Middle frontal gyrus (tissue), 1 donor: Measurements from ENCODE around the gene SH3GL2.
"Not testable (repeated sequence)": the region's sequence is repeated elsewhere in the genome, so short reads cannot be mapped to it uniquely, and the experiment has no call there.

Experiments
- DNase-seq: peaks from one replicate; pipeline ENCODE4 v3.0.0-alpha.2; 2015; ENCODE audit warnings: low spot score; ENCODE audit errors: extremely low spot score

Gene SH3GL2

DNA sequence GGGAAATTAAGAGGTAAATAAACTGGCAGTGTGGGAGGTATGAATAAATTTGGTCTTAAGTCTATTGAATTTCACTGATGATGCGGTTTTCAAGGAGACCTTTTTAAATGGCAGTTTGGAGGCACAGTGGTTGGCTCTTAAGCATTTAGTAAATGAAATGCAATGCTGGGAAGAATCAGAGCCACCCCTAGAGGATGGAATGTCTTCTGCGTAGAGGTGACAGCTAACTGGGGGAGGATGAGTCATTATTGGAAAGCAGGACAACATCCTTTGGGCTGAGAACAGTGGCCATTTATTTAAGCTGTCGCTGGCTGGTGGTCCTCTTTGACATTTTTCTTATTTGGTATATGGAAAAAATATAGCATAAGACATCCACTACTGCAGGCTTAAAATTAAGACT lies 163.2 kb downstream of the SH3GL2 start:
- no peak for DNase-seq

DNA sequence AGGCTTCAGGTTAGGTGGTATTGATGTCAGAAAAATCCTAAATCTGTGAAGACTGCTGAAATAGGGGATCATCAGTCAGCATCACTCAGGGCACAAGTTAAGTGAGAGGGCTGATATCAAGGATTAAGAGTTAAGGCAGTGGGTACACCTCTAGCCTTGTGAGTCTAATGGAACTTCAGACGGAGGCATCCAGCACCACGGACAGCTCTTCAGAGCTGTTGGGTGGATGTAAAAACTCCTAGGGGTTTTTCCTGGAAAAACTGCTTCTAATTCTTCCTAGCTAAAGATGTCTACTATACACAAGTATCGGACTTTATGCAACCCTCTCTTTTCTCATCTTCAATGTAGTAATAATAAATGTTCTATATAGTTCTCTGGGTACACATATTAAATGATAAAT lies 165.9 kb downstream of the SH3GL2 start:
- DNase-seq: no peak

DNA sequence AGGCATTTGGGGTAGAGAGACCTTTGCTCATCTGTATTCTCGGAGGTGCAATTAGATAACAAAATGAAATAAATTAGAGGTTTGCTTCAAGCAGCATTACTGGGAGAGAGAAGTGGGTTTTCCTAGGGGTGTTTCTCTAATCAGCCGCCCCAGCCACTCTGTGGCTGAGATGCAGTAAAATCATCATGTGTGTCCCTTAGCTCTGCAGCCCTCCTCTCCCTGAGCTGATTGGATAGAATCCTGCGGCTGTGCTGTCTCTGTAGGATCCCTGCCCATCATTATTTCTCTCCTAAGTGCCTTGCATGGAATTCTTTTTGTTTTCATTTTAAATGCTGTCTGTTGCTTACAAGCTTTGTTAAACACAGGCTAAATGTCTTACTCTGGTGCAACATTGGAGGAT lies 171.4 kb downstream of the SH3GL2 start:
- DNase-seq: no peak

DNA sequence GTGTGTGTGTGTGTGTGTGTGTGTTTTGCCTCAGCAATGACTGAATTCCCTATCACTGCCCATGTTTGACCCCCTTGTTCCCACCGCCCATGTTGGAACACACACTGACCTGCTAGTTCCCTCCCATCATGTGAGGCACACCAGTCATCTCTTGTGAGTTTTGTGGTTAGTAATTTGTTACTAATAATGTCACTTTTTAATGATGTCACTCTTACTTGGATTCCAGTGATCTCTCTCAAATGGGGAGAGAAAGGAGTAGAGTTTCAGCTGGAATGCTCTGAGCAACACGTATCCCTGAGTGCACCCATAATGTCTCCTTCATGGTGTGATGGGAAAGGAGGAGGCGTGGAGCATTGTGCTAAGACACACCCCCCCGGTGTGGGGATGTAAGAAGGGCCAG lies 172.6 kb downstream of the SH3GL2 start:
- no peak for DNase-seq

DNA sequence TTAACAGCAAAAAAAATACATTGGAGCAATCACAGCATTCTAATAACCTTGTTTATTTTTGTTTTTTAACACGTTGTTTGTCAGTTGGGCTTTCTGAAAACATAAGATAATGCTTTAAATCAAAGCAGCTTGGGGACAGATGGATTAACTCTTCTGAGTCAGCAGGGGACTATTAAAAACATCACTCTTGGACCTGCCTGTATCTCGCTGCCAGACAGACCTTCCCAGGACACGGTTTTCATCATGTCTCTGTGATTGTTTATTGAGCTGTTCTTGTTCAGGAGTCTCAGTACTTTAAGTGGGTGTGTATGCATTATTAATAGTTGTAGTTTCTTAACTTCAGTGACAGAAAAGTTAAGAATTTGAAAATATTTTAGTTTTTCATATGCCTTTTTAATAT lies 173.2 kb downstream of the SH3GL2 start:
- no peak for DNase-seq

DNA sequence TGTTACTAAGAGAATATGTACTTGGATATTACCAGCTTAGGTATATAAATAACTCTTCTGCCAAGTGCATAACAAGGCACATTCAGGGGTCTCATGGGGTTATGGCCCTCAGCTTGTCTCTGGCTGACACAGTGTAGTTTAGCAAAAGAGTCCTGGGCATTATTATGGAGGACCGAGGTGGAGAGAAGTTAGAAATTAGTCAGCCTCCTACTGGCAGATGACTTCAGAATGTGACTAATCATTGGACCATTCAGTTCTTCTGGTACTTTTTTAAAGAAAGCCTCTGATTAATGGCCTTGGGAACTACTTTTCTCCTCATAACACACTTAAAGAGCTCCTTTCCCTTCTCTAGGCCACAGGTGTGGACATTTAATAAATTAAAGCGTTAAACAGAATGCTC lies 178.9 kb downstream of the SH3GL2 start:
- DNase-seq: no peak

DNA sequence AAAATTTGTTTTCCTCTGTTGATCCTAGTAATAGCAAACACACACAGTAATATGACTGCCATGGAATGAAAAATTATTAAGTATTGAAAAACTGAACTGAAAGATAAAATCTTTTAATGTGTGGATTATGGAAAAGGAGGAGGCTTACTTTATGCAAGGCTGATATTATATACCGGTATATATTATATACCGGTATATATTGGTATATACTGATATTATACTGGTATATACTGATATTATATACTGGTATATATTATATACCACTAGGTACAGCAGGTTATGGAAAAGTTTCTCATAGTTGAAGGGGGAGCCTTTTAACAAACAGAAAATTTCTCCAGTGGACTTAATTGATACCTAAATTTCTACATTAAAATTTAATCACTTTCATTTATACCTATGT lies 181.4 kb downstream of the SH3GL2 start:
- no peak for DNase-seq

DNA sequence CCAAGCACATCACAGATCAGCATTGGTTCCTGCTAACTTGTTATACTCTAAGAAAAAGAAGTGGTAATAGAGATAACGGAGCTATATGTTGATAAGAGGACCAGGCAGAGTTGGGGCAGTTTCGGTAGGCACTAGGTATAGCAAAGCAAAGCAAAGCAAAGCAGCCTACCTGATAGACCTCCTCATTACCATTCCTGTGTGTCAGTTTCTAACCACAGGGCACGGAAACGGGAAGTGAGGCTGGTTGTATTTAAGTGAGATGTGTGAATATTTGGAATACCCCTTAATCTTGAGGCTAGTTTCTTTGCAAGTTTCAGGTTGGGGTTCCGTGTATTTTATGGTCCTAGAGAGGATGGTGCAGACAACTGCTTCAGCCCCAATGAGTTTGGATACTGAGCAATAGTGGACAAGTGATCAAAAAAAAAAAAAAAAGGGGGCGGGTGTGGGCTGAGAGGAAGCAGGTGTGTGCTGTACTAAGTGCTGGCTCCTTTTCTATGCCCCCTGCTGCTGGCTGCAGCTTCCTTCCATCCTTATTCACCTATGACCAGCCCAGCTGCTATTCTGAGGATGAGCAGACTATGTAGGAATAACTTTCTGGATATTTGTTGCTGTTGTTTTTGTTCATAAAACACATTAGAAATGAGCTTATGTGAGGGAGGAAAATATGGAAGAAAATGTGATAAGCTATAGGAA lies 183.3 kb downstream of the SH3GL2 start:
- DNase-seq: no peak

DNA sequence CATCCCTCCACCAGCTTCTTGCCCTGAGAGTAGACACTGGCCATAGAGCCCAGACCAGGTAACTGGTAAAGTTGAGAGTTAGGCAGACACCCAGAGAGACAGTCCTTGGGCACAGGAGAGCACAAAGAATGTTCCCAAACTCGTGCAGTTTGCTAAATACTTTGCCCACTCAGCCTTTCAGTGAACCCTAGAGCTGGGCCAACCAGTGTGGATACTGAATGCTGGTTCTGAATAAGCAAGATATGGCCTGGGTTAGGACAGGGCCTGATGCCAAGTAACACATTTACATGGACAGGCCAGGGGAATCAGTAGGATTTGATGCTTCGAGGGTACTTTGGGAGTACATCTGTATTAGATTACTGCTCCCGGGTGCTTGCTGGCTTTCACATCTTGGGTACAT lies 185.4 kb downstream of the SH3GL2 start:
- no peak for DNase-seq

DNA sequence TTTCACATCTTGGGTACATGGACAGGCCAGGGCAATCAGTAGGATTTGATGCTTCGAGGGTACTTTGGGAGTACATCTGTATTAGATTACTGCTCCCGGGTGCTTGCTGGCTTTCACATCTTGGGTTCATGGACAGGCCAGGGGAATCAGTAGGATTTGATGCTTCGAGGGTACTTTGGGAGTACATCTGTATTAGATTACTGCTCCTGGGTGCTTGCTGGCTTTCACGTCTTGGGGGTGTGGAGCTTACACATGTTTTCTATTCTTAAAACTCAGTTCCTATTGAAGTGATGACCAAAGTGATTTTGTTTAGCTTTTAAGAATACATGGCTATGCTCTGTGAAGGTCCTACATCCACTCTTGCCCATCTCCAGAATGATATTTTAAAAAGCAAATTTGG lies 186.3 kb downstream of the SH3GL2 start:
- DNase-seq: not testable (repeated sequence)

DNA sequence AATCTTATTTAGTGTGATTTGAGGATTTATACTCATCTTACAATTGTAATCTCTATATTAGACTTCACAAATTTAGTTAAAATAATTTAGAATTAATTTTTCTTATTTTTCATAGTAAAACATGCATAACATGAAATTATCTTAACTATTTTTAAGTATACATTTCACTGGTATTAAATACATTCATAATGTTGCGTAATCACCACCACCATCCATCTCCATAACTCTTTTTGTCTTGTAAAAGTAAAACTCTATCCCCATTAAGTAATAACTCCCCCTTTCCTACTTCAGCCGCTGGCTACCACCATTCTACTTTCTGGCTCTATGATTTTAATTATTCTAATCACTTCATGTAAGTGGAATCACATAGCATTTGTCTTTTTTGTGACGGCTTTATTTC lies 193.4 kb downstream of the SH3GL2 start:
- DNase-seq: no peak

DNA sequence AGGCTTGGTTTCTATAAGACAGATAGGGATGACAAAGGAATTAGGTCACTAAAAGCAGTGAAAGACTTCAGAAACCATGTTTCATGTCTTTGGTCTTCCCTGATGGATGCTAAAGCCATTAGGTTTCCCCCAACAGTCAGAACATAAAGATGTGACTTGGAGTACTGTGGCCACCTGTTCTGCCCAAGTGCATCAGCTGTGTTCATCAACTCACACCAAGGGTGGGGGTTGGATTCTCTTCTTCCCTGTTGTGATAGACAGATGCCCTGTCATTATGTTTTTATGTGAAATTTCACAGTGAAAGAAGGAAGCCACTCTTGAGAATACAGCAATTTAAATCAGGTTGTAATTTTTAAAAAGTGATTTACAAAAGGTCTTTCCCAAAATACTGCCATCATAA lies 196.8 kb downstream of the SH3GL2 start:
- DNase-seq: no peak

DNA sequence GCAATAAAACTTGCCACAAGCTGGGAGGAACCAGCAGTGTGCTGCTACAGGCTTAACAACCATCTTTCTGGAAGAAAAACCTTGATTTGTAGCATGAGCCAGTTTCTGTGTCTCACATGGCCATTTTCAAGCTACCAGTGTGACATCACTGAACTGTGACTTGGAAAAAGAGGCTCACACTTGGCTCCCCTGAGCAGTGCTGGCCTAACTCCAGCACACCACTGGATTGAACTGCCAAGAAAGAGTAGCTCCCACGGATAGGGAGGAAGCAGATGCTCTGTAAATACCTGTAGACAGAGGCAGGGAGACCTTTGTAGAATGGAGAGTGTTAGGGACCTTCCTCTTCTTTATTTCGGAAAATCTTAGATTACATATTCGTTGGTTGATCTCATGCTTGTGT lies 197.9 kb downstream of the SH3GL2 start:
- DNase-seq: no peak

DNA sequence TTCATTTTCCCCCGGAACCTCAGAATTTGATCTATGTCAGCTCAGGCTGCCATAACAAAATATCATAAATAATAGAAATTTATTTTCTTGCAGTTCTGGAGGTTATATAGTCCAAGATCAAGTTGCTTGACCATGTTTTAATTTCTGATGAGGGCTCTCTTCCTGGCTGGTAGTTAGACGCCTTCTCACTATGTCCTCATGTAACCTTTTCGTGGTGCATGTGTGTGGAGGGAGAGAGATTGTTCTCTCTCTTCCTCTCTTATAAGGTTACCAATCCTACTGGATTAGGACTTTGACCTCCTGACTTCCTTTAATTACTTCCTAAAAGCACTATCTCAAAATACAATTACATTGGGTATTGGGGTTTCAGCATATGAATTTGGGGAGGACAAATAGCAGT lies 198.6 kb downstream of the SH3GL2 start:
- no peak for DNase-seq

DNA sequence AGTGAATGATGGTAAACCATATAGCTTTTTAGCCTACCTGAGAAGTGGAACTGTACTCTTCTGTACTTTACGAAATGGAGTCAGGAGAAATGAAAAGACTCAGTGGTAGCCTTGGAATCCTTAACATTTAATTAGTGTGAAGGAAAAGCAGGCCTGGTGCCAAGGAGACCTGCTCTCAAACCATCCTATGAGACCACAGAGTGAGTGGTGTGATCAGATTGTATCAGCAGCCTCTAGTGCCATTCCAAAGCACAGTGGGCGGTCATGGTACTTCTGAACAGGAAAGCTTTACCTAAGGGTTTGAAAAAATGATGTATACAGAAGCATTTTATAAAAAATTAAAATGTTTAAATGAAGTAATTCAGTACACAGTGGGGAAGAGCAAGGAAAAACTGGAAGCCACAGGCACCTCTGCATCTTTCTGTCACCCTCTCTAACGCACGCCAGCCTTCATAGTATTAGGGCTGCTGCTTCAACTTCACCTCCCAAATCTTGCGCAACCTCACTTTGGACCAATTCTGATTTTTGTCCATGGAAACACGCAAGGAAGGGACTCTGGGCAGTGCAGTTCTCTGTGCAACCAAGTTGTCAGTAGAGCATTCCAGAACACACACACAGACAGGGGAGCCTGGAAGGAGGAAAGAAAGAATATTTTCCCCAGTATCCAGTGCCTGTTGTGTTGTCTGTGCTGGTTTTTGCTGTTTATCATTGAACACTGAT lies 203.7 kb downstream of the SH3GL2 start:
- no peak for DNase-seq

DNA sequence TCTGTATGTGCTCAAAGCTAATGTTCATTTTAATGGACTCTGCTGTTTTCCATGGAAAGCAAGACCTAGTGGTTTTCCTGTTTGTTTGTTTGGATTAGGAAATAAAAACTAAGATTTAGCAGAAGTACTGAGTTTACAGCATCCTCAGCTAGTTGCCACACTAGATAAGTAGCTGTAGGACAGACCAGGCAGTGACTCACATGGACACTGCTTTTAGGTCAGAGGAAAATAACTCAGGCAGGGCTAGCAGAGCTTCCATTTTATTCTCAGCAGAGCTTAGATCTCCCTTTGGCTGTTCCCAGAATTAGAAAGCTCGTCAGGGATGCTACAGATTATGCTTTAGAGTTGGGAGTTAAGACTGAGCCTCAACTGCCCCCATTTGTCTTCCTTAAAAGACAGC lies 204.4 kb downstream of the SH3GL2 start:
- no peak for DNase-seq

DNA sequence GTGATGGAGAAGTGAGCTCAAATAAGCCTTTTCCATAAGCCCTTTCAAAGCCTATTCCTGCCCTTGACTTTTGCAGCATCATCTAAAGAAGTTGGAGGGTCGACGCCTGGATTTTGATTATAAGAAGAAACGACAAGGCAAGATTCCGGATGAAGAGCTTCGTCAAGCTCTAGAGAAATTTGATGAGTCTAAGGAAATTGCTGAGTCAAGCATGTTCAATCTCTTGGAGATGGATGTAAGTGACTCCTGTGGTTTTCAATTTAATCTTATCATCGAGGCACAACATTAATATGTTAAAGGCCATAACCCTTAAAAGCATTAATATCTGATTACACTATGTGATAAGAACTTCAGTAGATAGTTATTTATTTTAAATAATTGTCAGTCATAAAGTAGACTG lies 210.4 kb downstream of the SH3GL2 start:
- DNase-seq: no peak

DNA sequence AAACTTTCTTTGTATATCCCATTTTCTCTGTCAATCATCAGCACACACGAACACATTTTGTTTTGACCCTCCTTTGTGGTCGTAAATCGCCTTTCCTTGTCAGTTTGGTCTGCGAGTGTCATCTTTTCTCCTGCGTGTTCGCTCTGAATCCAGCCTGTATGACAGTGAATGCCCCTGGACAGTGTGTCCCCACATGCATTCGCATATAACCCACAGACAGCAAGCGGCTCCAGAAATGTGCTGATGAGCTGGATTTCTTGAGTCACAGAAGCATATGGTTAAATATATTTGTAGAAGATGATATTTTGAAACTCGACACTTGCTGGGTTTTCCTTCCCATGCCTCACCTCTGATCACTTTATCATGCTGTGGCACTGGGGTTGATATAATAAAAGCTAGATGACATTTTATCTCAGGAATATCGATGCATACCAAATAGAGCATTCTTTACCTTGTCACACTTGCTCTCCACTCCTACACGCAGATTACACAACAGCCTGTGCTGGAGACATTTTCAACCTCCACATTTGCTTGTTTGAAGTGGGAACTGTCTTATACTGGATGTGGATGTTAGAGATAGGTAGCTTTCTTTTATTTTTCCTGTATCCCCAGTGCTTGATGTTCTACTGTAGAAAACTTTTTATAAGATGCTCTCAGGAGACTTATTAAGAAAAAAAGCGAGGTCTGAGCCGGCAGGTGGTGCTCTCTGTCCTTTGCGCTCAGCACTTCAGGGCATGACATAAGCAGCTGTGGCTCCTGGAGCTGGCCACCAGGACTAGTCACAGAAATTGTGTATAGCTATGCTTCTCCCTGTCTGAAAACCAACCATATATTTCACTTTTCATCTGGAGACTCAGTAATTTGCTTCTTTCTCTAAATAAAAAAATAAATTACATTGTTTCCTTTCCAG lies 215.1 kb downstream of the SH3GL2 start:
- no peak for DNase-seq

DNA sequence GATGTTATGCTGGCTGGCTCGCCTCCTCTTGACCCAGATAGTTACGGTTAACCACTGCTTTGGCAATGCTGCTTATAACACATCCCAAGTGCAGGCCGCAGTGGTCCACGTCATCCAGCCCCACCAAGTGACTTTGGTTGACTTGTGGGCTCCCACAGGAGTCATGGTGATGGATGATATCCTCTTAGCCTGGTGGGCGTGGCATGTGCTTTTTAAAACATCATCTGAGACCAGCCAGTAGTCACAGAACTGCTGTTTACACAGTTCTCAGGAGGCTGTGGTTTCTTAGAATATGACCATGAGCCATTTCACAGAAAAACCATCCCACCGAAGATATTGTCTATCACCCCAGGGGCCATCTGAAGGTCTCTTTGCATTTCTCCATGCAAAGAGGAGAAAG lies 216.9 kb downstream of the SH3GL2 start:
- no peak for DNase-seq

DNA sequence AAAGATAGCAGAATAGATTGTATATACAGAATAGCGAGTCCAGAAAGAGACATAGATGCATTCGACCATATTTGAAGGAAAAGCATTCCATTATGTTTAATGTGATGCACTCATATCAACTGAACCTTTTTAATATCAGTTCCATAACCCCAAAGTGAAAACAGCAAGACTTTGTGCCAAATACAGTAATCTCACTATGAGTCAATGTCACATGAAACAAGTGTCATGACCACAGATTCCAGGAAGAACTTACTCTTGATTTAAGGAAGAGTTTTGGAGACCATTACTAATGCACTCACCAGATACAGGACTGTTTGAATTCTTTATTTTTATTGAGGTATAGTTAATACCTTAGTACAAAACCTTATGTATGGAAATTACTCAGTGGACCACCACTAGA lies 220.5 kb downstream of the SH3GL2 start:
- no peak for DNase-seq

DNA sequence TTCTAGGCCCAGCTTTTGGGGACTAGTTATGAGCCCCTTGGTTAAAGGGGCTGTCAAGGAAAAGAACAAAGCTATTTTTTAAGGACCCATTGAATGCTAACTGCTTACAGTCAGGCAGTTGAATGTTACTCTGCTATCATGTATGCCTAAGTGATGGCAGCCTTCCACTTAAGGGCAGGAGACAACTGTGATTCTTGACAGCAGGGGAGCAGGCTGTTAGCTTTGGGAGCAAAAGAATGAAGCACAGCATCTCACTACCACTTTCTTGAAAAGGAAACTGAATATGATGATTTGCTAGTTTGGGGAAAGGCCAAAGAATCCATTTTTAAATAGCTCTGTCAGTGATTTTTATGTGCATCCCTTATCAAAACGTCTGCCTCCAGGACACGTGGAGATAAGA lies 221.6 kb downstream of the SH3GL2 start:
- DNase-seq: no peak

DNA sequence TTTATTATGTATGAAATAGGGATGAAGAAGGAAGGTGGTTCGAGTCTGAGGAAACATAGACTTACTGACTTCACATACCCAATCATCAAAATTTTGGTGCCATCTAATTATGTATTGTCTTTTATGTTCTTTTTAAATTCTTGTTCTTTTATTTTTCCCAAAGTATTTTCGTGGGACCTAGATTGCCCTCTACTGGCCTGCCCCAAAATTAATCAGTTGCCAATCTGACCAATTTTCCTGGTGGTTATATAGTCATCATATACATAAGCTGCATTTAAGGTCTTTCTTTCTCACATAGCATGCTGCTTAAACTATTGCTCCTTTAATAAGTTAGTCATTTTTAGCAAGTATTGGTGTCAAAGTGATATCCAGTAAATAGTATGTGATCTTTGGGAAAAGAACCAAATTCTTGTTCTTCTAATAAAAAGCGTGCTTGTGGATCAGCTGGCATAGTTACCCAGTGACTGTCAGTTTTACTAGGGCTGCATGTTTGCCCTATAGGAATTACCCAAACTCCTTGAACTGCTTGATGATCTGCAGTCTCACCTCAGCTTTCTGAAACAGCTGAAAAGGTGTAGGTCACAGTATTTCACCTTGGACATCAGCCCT lies 223.5 kb downstream of the SH3GL2 start:
- no peak for DNase-seq
